NT2/D1 (cell line): Measurements from ENCODE around the gene FAXC.
"Not testable (repeated sequence)": the region's sequence is repeated elsewhere in the genome, so short reads cannot be mapped to it uniquely, and the experiment has no call there.

Experiments used
- DNase-seq: peaks from one replicate; pipeline ENCODE4 v3.0.0-alpha.2; 2011; ENCODE audit warnings: low read depth, low spot score
- H3K27me3 ChIP-seq: 2 replicates; pipeline ENCODE4 v1.6.0; 2011; ENCODE audit warnings: mild to moderate bottlenecking; ENCODE audit not compliant: insufficient read length, insufficient read depth
- H3K36me3 ChIP-seq: 2 replicates; pipeline ENCODE4 v1.6.1; 2011; ENCODE audit warnings: mild to moderate bottlenecking, low read length, mixed read lengths; ENCODE audit not compliant: insufficient read depth, insufficient read length
- H3K4me1 ChIP-seq: 2 replicates; pipeline ENCODE4 v1.5.1; 2011; ENCODE audit not compliant: insufficient read depth, insufficient read length
- H3K4me3 ChIP-seq: 2 replicates; pipeline ENCODE4 v1.5.1; 2011; ENCODE audit warnings: low read depth; ENCODE audit not compliant: insufficient read length
- H3K9ac ChIP-seq: 2 replicates; pipeline ENCODE4 v1.6.0; 2011; ENCODE audit warnings: low read depth; ENCODE audit not compliant: insufficient read length
- H3K9me3 ChIP-seq: 2 replicates; pipeline ENCODE4 v1.5.1; 2011; ENCODE audit warnings: mild to moderate bottlenecking, low read length; ENCODE audit not compliant: insufficient read depth
- SUZ12 ChIP-seq: IDR thresholded peaks from 2 replicates; pipeline ENCODE4 v1.6.1; 2011; ENCODE audit not compliant: insufficient read length, insufficient read depth; ENCODE audit errors: extremely low read depth
- YY1 ChIP-seq: IDR thresholded peaks from 2 replicates; pipeline ENCODE4 v1.6.1; 2011; ENCODE audit not compliant: insufficient read length, insufficient read depth
- ZNF274 ChIP-seq: IDR thresholded peaks from 2 replicates; pipeline ENCODE4 v1.6.1; 2011; ENCODE audit warnings: mild to moderate bottlenecking, low read depth, low read length

FAXC gene

DNA sequence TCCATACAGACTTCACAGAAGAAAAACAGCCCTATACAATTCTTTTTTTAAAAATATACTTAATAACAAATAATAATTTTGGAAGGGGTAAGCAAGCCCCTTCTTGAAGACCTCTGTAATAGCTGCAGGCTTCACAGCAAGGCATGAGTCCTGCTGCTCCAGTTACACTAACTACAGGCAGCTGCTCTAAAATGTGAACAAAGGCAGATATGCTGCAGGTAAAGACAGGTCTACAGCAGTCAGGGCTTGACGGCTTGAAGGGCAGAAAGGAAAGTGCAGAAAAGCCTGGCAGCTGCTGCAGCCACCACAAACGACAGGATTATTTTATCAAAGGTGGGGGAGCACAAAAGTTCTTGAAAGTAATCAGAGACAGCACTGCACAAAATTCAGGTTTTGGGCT lies 11.3 kb downstream of the FAXC start:
- Histone ChIP-seq H3K9ac (no peak overlapping the region), H3K9me3 (no peaks in the 10 kb centered on the region), H3K27me3 (no peaks in the 10 kb centered on the region), H3K36me3 (no peaks in the 10 kb centered on the region), H3K4me1 (no peaks in the 10 kb centered on the region), H3K4me3 (no peak overlapping the region)
- no peak for DNase-seq
- TF ChIP-seq SUZ12 (no peak), YY1 (no peak), ZNF274 (no peak)

DNA sequence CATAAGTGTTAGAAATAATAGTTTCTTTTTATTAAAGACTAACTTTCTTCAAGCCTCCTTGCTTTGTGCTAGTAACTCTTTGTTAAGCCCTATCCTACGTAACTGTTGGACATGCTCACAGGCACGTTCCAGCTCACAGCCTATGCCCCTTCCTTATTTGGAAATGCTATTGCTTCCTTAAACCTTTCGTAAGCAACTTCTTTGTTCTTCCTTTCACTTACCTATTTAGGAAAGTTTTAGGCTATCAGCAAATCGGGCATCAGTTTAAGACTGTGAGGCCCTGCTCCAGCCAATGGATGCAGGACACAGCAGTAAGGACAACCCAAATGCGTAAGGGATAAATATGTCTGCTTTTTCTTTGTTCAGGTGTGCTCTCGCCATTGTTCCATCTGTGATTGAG lies 14.2 kb downstream of the FAXC start:
- not testable (repeated sequence) for H3K9ac ChIP-seq, H3K27me3 ChIP-seq

DNA sequence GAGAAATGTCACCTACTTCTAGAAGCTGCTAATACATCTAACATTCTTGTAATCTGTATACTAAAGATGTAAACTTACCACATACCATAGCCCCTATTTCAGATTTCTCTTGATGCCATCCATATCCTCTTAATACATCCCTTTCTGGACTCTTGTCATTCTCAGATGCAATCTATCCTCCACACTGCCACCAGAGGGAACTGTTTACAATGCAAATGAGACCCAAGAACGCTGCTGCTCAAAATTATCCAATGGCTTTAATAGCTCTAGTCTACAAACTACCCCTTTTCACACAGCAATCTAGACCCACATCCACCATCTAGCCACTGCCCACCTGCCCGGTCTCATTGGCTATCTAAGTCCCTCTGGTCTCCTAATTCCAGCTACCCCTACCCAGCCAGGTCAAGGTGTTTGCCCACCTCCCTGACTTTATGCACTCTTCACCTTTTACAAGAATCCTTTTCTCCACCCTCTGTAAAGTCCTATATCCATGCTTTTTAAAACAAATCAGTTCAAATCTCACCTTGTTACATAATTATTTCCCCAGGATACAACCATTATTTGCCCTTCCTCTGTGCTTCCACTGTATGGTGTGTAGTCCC lies 14.8 kb downstream of the FAXC start:
- H3K36me3 ChIP-seq: no peaks in the 10 kb centered on the region
- DNase-seq: no peak
- H3K4me1 ChIP-seq: no peaks in the 10 kb centered on the region
- no peak overlapping the region for H3K4me3 ChIP-seq
- TF ChIP-seq YY1: no peak
- TF ChIP-seq SUZ12: no peak
- no peaks in the 10 kb centered on the region for H3K9me3 ChIP-seq
- H3K27me3 ChIP-seq: no peaks in the 10 kb centered on the region
- H3K9ac ChIP-seq: no peak overlapping the region

More for the DNA sequence above, 14.2 kb downstream of the FAXC start:
- H3K9me3 ChIP-seq, H3K4me1 ChIP-seq, DNase-seq, H3K4me3 ChIP-seq, H3K36me3 ChIP-seq: not testable (repeated sequence)

DNA sequence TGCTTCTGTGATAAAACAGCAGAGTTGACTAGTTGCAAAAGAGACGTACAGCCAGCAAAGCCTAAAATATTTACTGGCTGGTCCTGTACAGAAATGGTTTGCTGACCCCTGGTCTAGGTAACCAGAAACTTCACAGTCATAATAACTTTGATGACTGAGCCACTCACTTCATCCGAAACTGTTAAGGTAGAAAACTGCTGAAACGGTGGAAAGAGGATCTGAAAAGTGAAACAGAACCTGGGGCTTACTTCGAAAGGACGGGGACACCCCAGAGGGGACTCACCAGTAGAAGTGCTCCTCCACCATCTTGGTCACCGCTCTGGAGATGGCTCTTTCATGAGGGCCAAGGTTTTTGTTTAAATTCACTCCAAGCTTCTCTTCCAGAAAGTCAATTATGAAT lies 16.4 kb downstream of the FAXC start:
- Histone ChIP-seq H3K4me3 (no peak overlapping the region), H3K9ac (no peak overlapping the region), H3K9me3 (no peaks in the 10 kb centered on the region), H3K36me3 (no peaks in the 10 kb centered on the region), H3K4me1 (no peaks in the 10 kb centered on the region), H3K27me3 (no peaks in the 10 kb centered on the region)
- no peak for DNase-seq
- TF ChIP-seq SUZ12 (no peak), ZNF274 (no peak), YY1 (no peak)

GRCh38 chr6:99331531-99331930 lies 17.9 kb downstream of the FAXC start:
- H3K9ac ChIP-seq: no peak overlapping the region
- no peak for DNase-seq
- no peaks in the 10 kb centered on the region for H3K27me3 ChIP-seq
- no peaks in the 10 kb centered on the region for H3K36me3 ChIP-seq
- no peak overlapping the region for H3K4me3 ChIP-seq
- TF ChIP-seq ZNF274: no peak
- no peak for TF ChIP-seq YY1
- no peak for TF ChIP-seq SUZ12
- H3K9me3 ChIP-seq: no peaks in the 10 kb centered on the region
- no peaks in the 10 kb centered on the region for H3K4me1 ChIP-seq

GRCh38 chr6:99330159-99330558 lies 19.3 kb downstream of the FAXC start:
- Histone ChIP-seq H3K4me3 (no peak overlapping the region), H3K4me1 (no peaks in the 10 kb centered on the region), H3K9me3 (no peaks in the 10 kb centered on the region), H3K36me3 (no peaks in the 10 kb centered on the region), H3K27me3 (no peaks in the 10 kb centered on the region), H3K9ac (no peak overlapping the region)
- no peak for DNase-seq
- TF ChIP-seq SUZ12 (no peak), ZNF274 (no peak), YY1 (no peak)

- no peak for DNase-seq
Measured at GRCh38 chr6:99324996-99325395, 24.5 kb downstream of the FAXC start.

GRCh38 chr6:99318566-99318965 lies 30.9 kb downstream of the FAXC start:
- Histone ChIP-seq H3K27me3 (no peaks in the 10 kb centered on the region), H3K36me3 (peaks cover 15% of the 10 kb centered on the region), H3K4me3 (no peak overlapping the region), H3K9me3 (no peaks in the 10 kb centered on the region), H3K9ac (no peak overlapping the region), H3K4me1 (no peaks in the 10 kb centered on the region)
- TF ChIP-seq SUZ12 (no peak), ZNF274 (no peak), YY1 (no peak)
- DNase-seq: no peak

More at GRCh38 chr6:99324996-99325395, 24.5 kb downstream of the FAXC start:
- H3K9ac ChIP-seq: no peak overlapping the region
- no peaks in the 10 kb centered on the region for H3K9me3 ChIP-seq
- no peak for TF ChIP-seq ZNF274
- H3K27me3 ChIP-seq: no peaks in the 10 kb centered on the region
- peaks cover 15% of the 10 kb centered on the region for H3K36me3 ChIP-seq
- no peaks in the 10 kb centered on the region for H3K4me1 ChIP-seq
- no peak overlapping the region for H3K4me3 ChIP-seq
